Breast epithelium (tissue), 3 donors: Measurements from ENCODE around the gene SAC3D1.

ENCODE experiments used
- POLR2A ChIP-seq: fragments of 450-650 bp; IDR thresholded peaks from one replicate; pipeline ENCODE4 v1.6.1; 2016; ENCODE audit warnings: antibody characterized with exemption, mild to moderate bottlenecking, moderate library complexity
- POLR2AphosphoS5 ChIP-seq, 3 donors: sonication (generic); formaldehyde crosslinking; IDR thresholded peaks; one replicate each; pipeline ENCODE4 v1.6.1; 2017; ENCODE audit warnings: antibody characterized with exemption in 3 of 3
- TF ChIP-seq, protein P1 (sequence below), 3 donors: fragments of 450-650 bp; IDR thresholded peaks; one replicate each; pipeline ENCODE4 v1.5.1; 2016 to 2017; ENCODE audit warnings: antibody characterized with exemption in 3 of 3, mild to moderate bottlenecking in 3 of 3, moderate library complexity in 3 of 3

- TF ChIP-seq, protein P1, sequence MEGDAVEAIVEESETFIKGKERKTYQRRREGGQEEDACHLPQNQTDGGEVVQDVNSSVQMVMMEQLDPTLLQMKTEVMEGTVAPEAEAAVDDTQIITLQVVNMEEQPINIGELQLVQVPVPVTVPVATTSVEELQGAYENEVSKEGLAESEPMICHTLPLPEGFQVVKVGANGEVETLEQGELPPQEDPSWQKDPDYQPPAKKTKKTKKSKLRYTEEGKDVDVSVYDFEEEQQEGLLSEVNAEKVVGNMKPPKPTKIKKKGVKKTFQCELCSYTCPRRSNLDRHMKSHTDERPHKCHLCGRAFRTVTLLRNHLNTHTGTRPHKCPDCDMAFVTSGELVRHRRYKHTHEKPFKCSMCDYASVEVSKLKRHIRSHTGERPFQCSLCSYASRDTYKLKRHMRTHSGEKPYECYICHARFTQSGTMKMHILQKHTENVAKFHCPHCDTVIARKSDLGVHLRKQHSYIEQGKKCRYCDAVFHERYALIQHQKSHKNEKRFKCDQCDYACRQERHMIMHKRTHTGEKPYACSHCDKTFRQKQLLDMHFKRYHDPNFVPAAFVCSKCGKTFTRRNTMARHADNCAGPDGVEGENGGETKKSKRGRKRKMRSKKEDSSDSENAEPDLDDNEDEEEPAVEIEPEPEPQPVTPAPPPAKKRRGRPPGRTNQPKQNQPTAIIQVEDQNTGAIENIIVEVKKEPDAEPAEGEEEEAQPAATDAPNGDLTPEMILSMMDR (IDR thresholded peaks at IDR 0.05) = no peak
- TF ChIP-seq POLR2A (no peak), POLR2AphosphoS5 (IDR thresholded peaks at IDR 0.05) (no peak)
Measured at GRCh38 chr11:65045728-65046127, 4.7 kb downstream of the SAC3D1 start.
